Measurements from ENCODE around the gene S100A3. TPM values are rescaled to one million over a fixed set of nuclear protein-coding genes. Genes with fewer than 3 reads are reported as not detected.

The S100A3 gene
- total and polyA plus RNA-seq, 2 of the 13 experiments (the other 11 are each of a cell fraction or from before 2014, with no cell fraction given) = 2.5 to 4.5 TPM

DNA sequence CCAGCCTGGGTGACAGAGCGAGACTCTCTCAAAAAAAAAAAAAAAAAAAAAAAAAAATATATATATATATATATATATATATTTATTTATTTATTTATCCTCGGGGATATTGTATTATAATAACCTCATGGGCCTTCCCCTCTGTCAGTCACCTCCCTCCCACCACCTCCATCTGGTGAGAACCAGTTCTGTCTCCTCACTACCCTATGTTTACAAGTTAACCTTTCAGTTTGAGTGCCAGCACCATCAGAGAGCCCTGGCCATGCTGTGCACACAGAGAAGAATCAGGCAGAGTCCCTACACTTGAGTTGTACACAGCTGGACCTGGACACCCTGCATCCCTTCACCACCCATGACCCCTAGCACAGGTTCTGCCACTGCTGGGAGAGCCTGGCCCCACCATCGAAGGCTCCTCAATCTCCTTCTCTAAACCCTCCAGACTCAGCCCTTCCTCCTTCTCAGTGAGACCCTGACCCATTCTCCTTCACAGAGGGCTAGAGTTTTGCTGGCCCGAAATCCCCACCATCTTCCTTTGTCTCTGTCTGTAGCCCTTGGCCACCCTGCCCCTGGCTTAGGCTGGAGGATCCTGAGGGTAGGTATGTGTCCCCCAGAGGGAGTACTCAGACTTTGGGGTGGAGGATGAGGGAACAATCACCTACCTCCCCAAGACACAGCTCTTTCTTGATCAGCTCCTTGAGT lies 9.5 kb downstream of the S100A3 start:
- H3K4me1 ChIP-seq (ENCODE audit: insufficient read depth, low read length) = peaks cover 90% of the 10 kb centered on the region
- BruUV-seq (replicated peaks) = no TSS peak
- no peak overlapping the region for H2AFZ ChIP-seq (ENCODE audit: low read length)
- H3K79me2 ChIP-seq (ENCODE audit: insufficient read depth, low read length) = no peaks in the 10 kb centered on the region
- no peaks in the 10 kb centered on the region for H4K20me1 ChIP-seq (ENCODE audit: insufficient read depth, low read length)
- no peak overlapping the region for H3K9ac ChIP-seq (ENCODE audit: insufficient read depth, low read depth, low read length)
- no peak overlapping the region for H3K4me2 ChIP-seq (ENCODE audit: low read depth, low read length)
- WGBS (ENCODE audit: low lambda C conversion rate) = 33% methylated on average over 4 of the region's 4 CpGs
- H3K9me3 ChIP-seq (ENCODE audit: low read length) = no peaks in the 10 kb centered on the region
- H3K4me3 ChIP-seq (replicated peaks in 1 of 3; ENCODE audit: insufficient read depth in 1 of 3, low read depth in 2 of 3, low read length in 3 of 3) = no peak overlapping the region
- DNase-seq (ENCODE audit: low spot score) (no peak), FAIRE-seq (no peak), ATAC-seq (no peak)
- ChIA-PET POLR2A (no interaction called here), CTCF (ENCODE audit: low intra/inter-chr PET ratio, low total read pairs) (no interaction called here)
- intact Hi-C loops (cut with micrococcal nuclease; ENCODE audit: unreplicated experiment) = no loop called here
- peaks cover 0 to 10% of the 10 kb centered on the region in 2 experiments; a peak in 2 of 5 replicates for H3K27me3 ChIP-seq (ENCODE audit: control insufficient read depth in 1 of 2, insufficient read depth in 2 of 2, low read length in 2 of 2)
- no peaks in the 10 kb centered on the region for H3K36me3 ChIP-seq (replicated peaks in 1 of 2; ENCODE audit: control insufficient read depth in 1 of 2, insufficient read depth in 2 of 2, low read length in 2 of 2)
- H3K27ac ChIP-seq (ENCODE audit: extremely low read length, insufficient read depth, low read length) = no peak overlapping the region
- in situ Hi-C loops (cut with HindIII; ENCODE audit: extremely low pct_ligation_motif_present, low pct_unique_long_range_greater_than_20kb) = no loop called here
- TF ChIP-seq, protein P1, sequence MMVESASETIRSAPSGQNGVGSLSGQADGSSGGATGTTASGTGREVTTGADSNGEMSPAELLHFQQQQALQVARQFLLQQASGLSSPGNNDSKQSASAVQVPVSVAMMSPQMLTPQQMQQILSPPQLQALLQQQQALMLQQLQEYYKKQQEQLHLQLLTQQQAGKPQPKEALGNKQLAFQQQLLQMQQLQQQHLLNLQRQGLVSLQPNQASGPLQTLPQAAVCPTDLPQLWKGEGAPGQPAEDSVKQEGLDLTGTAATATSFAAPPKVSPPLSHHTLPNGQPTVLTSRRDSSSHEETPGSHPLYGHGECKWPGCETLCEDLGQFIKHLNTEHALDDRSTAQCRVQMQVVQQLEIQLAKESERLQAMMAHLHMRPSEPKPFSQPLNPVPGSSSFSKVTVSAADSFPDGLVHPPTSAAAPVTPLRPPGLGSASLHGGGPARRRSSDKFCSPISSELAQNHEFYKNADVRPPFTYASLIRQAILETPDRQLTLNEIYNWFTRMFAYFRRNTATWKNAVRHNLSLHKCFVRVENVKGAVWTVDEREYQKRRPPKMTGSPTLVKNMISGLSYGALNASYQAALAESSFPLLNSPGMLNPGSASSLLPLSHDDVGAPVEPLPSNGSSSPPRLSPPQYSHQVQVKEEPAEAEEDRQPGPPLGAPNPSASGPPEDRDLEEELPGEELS (CRISPR knock-in tag; IDR thresholded peaks at IDR 0.05) = no peak
- no peak for TF ChIP-seq HNRNPLL (IDR thresholded peaks at IDR 0.05; ENCODE audit: low read depth, low read length, poor library complexity, severe bottlenecking)
- no peak for TF ChIP-seq ZNF317 (CRISPR knock-in tag; IDR thresholded peaks at IDR 0.05)
- TF ChIP-seq ISX (CRISPR knock-in tag; conservative IDR thresholded peaks at IDR 0.05) = no peak
- TF ChIP-seq ZSCAN29 (CRISPR knock-in tag; conservative IDR thresholded peaks at IDR 0.05) = no peak
- no peak for TF ChIP-seq ZEB1 (IDR thresholded peaks at IDR 0.05; ENCODE audit: insufficient replicate concordance, low read depth)
- TF ChIP-seq, protein P2, sequence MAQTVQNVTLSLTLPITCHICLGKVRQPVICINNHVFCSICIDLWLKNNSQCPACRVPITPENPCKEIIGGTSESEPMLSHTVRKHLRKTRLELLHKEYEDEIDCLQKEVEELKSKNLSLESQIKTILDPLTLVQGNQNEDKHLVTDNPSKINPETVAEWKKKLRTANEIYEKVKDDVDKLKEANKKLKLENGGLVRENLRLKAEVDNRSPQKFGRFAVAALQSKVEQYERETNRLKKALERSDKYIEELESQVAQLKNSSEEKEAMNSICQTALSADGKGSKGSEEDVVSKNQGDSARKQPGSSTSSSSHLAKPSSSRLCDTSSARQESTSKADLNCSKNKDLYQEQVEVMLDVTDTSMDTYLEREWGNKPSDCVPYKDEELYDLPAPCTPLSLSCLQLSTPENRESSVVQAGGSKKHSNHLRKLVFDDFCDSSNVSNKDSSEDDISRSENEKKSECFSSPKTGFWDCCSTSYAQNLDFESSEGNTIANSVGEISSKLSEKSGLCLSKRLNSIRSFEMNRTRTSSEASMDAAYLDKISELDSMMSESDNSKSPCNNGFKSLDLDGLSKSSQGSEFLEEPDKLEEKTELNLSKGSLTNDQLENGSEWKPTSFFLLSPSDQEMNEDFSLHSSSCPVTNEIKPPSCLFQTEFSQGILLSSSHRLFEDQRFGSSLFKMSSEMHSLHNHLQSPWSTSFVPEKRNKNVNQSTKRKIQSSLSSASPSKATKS (CRISPR knock-in tag; IDR thresholded peaks at IDR 0.05) = no peak
- TF ChIP-seq SOX5 (CRISPR knock-in tag; IDR thresholded peaks at IDR 0.05; ENCODE audit: borderline replicate concordance) = no peak
- TF ChIP-seq, protein P3, sequence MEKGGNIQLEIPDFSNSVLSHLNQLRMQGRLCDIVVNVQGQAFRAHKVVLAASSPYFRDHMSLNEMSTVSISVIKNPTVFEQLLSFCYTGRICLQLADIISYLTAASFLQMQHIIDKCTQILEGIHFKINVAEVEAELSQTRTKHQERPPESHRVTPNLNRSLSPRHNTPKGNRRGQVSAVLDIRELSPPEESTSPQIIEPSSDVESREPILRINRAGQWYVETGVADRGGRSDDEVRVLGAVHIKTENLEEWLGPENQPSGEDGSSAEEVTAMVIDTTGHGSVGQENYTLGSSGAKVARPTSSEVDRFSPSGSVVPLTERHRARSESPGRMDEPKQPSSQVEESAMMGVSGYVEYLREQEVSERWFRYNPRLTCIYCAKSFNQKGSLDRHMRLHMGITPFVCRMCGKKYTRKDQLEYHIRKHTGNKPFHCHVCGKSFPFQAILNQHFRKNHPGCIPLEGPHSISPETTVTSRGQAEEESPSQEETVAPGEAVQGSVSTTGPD (CRISPR knock-in tag; IDR thresholded peaks at IDR 0.05) = no peak
- TF ChIP-seq, protein P4, sequence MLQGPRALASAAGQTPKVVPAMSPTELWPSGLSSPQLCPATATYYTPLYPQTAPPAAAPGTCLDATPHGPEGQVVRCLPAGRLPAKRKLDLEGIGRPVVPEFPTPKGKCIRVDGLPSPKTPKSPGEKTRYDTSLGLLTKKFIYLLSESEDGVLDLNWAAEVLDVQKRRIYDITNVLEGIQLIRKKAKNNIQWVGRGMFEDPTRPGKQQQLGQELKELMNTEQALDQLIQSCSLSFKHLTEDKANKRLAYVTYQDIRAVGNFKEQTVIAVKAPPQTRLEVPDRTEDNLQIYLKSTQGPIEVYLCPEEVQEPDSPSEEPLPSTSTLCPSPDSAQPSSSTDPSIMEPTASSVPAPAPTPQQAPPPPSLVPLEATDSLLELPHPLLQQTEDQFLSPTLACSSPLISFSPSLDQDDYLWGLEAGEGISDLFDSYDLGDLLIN (CRISPR knock-in tag; IDR thresholded peaks at IDR 0.05; ENCODE audit: borderline replicate concordance) = no peak
- no peak for TF ChIP-seq ZNF543 (CRISPR knock-in tag; IDR thresholded peaks at IDR 0.05)
- TF ChIP-seq ZNF747 (CRISPR knock-in tag; IDR thresholded peaks at IDR 0.05; ENCODE audit: borderline replicate concordance) = no peak
- TF ChIP-seq SUZ12 (IDR thresholded peaks at IDR 0.05; ENCODE audit: low read depth, low read length) = no peak
- no peak for TF ChIP-seq FLYWCH1 (CRISPR knock-in tag; IDR thresholded peaks at IDR 0.05)
- TF ChIP-seq IKZF4 (CRISPR knock-in tag; IDR thresholded peaks at IDR 0.05; ENCODE audit: borderline replicate concordance, low read depth, not compliant biosample characterization) = no peak
- TF ChIP-seq ZNF720 (CRISPR knock-in tag; IDR thresholded peaks at IDR 0.05) = no peak
- TF ChIP-seq, protein P5, sequence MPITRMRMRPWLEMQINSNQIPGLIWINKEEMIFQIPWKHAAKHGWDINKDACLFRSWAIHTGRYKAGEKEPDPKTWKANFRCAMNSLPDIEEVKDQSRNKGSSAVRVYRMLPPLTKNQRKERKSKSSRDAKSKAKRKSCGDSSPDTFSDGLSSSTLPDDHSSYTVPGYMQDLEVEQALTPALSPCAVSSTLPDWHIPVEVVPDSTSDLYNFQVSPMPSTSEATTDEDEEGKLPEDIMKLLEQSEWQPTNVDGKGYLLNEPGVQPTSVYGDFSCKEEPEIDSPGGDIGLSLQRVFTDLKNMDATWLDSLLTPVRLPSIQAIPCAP (CRISPR knock-in tag; IDR thresholded peaks at IDR 0.05; ENCODE audit: low read depth) = no peak

Measured in HepG2 (cell line).